T1000 (cell line): ENCODE data around the gene CFHR1.

Experiments used
- DNase-seq: peaks from one replicate; lab custom pipeline; 2025; ENCODE audit warnings: mixed read lengths; lab: John Stamatoyannopoulos, UW

The CFHR1 gene

DNA sequence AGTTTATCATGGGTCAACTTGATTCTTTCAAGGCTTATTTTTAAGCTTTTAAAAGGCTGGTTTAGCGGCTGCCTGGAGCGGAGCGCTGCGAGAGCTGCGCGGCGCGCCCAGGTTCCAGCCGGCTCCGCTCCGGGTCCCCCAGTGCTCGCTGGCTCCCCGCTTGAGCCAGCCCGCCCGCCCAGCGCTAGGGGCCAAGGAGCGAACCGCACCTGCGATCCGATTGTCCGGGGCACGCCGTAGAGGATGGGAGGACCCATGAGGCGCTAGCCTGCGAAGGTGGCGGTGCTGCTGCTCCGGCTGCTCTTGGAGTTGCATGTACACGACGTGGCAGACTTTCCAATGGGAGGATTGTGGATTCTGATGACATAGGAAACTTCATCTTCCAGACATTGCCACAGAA lies 58.4 kb downstream of the CFHR1 start:
- no peak for DNase-seq
